GM18505 (cell line): Measurements from ENCODE around the gene RIMBP2.

Experiments
- ATAC-seq: cut with Tn5 transposase; IDR thresholded peaks from one replicate; pipeline ENCODE4 v1.9.1; 2021; ENCODE audit not compliant: unreplicated experiment
- POLR2A ChIP-seq: IDR thresholded peaks from 4 replicates; pipeline ENCODE4 v1.6.1; 2011; ENCODE audit warnings: borderline replicate concordance; ENCODE audit not compliant: insufficient read depth, insufficient read length; ENCODE audit errors: extremely low read depth

RIMBP2 gene

DNA sequence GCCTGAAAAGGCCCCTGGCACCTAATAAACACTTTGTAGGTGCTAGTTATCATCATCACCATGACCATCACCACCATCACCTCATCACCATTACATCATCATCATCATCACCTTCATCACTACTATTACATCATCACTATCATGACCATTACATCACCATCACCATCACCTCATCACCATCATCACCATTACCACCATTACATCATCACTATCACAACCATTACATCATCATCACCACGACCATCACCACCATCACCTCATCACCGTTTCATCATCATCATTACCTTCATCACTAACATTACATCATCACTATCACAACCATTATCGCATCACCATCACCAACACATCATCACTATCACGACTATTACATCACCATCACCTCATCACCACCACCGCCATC, 132.8 kb downstream of the RIMBP2 start:
- no peak for TF ChIP-seq POLR2A

DNA sequence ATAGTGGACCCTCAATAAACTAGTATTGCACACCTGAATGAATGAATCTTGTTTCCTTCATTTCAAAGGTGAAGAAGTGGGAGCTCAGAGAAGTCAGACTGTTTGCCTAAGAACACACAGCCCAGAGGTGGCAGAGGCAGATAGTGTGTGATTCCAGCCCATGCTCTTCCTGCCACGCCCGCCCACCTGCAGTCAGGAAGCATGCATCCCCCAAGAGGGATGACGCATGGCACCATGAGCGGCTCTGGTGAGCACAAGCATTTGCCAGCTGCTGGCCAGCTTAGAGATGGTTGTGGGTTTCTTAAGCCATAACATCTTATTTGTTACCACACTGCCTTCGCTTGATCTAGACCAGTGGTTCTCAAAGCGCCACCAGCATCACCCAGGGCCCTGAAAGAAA, 133.8 kb downstream of the RIMBP2 start:
- TF ChIP-seq POLR2A, result no peak
- ATAC-seq, result no peak

More for the DNA sequence above, 132.8 kb downstream of the RIMBP2 start:
- ATAC-seq, result no peak

DNA sequence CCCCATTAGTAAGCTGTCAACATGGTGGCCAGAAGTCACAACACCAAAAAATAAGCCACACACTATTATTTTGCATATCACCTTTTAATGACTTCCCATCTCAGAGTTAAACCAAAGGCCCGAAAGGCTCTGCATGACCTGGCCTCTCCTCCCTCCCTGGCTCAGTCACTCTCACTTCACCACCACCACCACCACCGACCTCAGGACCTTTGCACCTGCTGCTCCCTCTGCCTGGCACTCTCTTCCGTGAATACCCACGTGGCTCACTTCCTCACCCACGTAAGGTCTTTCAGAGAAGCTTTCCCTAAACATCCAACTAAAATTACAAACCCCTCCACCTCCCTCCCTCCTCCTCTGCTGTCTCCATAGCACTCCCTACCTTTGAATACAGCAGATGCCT, 134.3 kb downstream of the RIMBP2 start:
- ATAC-seq, result no peak
- TF ChIP-seq POLR2A, result no peak

DNA sequence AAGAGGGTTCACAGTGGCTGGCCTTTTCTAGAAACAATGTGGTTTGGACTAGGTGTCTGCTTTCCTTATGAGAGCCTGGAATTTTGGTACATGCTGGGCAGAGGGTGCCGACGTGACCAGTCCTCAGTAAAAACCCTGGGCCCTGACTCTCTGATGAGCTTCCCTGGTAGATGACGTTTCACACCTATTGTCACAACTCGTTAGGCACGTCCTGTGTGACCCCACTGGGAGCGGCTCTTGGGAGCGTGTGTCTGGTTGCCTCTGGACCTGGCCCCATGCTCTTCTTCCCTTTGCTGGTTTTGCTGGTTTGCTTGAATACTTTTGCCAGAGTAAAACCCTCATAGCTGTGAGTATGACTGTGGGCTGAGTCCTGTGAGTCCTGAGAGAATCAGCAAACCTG, 136.9 kb downstream of the RIMBP2 start:
- ATAC-seq, result no peak
- no peak for TF ChIP-seq POLR2A

DNA sequence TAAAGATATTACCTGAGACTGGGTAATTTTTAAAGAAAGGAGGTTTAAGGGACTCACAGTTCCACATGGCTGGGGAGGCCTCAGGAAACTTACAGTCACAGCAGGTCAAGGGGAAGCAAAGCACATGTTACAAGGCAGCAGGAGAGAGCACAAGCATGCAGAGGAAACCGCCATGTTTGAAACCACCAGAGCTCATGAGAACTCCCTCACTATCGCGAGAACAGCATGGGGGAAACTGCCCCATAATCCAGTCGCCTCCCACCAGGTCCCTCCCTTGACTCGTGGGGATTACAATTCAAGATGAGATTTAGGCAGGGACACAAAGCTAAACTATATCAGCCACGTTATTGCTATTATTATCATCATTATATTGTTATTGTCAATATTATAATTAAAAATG, 138.7 kb downstream of the RIMBP2 start:
- no peak for TF ChIP-seq POLR2A
- ATAC-seq, result no peak

DNA sequence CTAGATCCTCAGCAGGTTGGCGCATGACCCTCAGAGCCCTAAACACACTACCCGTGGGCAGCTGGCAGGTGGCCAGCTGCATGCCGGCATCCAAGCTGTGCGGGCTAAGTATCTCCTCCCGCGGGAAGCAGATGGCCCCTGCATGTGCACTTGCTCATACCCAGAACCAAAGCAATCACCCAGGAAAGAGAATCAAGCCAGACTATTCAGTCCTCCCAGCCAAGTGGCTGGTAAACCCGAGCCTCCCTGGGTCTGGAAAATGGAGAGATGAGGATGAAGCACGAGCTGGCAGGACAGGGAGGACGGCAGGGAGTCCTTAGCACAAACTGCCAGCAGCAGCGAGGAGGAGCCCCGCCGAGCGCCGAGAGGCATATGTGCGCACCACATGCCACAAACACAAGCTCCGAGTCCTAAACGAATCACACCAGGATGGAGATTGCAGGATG, 139.7 kb downstream of the RIMBP2 start:
- TF ChIP-seq POLR2A, result no peak
- ATAC-seq, result no peak

DNA sequence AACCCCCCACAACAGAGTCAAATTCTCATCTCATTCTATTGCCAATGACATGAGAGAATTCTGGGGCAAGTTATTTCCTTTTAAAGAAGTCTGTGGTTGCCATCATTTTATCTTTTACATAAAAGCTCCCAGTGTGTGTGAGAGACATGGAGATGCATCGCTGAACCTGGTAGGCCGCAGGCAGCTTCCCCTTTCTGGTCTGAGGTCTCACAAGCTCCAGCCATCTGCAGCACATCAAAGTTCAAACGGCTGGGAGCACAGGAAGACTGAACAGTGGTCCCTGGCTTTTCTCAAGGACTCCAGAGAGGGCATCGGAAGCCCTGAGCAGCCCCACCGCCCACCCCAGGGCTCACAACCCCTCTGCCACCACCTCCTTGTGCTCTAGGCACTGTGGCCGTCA, 141.7 kb downstream of the RIMBP2 start:
- ATAC-seq, result no peak
- no peak for TF ChIP-seq POLR2A

DNA sequence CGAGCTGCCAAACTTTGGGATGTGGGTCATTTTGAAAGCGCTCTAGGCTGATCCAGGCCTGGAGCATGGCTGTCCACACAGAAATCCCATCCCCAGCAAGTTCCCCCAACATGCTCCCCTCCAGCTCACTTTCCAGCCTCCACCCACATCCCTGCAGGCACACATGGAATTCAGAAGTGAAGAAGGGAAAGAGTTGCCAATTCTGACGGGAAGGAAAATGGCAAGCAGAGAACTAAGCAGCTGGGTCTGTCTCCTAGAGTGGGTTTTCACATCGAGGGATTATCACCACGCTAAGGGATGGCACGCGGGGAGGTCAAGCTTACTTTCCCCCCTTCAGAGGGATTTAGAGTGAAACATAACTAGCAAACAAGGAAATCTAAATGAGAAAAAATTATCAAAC, 142.3 kb downstream of the RIMBP2 start:
- TF ChIP-seq POLR2A, result no peak
- no peak for ATAC-seq

DNA sequence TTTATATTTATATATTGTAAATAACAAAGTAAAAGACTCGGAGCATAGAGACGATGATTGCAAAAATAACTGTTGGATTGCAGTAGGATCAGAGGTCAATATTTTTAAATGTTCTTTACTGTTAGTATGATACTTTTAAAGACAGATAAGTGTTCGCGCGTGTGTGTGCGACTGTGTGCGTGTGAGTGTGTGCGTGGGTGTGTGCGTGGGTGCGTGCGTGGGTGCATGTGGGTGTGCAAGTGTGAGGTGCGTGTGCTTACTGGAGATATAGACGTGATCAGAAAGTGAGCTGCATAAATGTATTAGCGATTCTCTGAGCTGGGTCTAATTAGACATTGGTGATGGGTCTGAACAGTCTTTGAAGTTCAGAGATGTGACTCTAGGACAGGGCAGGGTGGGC, 142.9 kb downstream of the RIMBP2 start:
- ATAC-seq, result no peak
- TF ChIP-seq POLR2A, result no peak

DNA sequence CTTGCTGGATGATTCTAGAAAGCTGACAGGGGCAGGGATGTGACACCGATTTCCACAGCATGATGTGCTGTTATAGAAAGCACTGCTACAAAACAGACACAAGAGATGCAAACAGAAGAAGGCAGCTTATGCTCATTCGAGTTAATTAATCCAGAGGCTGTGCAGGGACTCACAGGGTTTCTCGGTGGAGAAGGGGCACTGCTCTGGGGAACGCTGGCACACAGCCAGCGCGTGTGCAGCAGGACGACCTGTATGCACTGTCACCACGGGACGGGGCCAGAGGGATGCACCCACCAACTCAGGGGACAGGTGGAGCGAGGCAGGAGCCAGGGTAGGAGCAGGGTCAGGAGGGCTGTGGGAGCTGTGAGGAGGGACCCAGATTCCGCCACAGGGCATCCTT, 143.5 kb downstream of the RIMBP2 start:
- no peak for TF ChIP-seq POLR2A
- ATAC-seq, result no peak

DNA sequence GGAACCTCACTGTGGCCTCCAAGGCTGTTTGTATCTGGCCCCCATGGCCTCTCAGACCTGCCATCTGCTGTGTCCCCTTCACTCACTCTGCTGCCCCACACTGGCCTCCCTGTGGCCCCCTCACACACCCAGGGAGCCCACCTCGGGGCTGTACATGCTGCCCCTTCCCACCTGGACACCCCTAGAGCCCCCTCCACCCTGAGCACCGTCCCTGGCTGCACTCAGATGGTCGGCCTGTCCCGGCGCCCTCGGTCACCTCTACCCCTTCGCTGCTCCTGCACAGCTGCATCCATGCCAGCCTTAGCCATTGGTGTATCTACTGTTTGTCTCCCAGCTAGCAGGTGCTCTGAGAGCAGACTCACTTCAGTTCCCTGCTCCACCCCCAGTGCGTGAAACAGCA, 144.4 kb downstream of the RIMBP2 start:
- no peak for TF ChIP-seq POLR2A
- ATAC-seq, result no peak

DNA sequence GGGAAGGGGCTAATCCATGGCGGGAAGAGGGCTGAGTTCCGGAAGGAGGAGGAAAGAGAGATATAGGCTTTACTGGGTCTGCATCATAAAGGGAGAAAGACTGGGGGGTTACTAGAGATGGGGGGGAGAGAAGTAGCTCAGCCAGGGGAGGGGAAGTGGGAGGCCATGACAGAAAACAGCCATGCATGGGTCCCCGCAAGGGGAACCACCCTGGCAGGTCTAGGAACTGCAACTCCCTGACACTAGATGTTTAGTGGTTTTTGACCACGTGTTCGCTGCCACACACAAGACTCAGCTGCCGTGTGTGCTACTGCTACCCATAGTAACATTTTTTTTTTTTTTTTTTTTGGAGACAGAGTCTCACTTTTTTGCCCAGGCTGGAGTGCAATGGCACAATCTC, 145.0 kb downstream of the RIMBP2 start:
- TF ChIP-seq POLR2A, result no peak
- no peak for ATAC-seq

DNA sequence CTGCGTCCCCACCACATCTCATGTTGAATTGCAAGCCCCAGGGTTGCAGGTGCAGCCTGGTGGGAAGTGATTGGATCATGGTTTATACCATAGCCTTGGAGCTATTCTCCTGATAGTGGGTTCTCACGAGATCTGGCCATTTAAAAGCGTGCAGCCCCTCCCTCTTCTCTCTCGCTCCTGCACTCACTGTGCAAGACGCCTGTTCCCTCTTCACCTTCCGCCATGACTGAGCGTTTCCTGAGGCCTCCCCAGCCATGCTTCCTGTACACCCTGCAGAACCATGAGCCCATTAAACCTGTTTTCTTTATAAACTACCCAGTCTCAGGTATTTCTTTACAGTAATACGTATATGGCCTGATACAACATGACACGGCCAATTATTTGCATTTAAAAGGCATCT, 146.6 kb downstream of the RIMBP2 start:
- no peak for ATAC-seq
- no peak for TF ChIP-seq POLR2A

DNA sequence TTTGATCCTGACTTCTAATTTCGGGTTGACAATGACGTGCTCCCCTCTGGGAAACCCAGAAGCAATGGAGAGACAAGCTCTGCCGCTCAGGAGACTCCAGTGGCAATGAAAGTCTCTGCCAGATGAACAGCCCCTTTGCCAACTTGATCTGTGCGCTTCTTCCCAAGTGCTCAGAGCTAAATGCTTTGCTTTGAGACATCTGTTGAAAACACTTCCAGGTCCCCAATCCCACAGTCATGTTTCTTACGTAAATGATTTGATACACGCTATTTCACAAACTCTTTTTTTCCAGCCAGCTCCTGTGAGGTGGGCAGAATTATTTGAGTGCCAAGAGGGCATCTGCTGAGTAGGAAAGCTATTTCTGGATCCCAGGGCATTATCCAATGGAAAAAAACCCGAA, 147.6 kb downstream of the RIMBP2 start:
- no peak for TF ChIP-seq POLR2A
- no peak for ATAC-seq

DNA sequence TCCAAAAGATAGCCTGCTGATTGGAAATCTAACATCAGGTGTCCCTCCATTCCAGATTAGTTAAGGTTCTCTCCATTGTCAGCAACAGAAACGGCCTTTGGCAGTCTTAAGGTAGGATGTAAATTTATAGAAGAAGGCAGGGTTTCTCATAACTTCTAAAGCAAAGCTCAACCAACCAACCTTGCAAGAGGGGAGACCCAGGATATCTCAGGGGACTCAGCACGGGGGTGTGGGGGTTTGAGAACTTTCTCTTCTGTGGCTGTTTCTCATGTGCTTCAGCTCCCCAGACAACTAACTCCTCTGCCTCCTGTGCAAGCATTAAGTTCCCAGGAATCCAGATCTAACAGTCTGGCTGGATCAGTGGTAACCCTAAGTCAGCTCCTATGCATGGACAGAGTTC, 148.1 kb downstream of the RIMBP2 start:
- ATAC-seq, result no peak
- TF ChIP-seq POLR2A, result no peak
